Measurements from ENCODE around the gene SYNE1. TPM values are rescaled to one million over a fixed set of nuclear protein-coding genes. Genes with fewer than 3 reads are reported as not detected.
"Not testable (repeated sequence)": the region's sequence is repeated elsewhere in the genome, so short reads cannot be mapped to it uniquely, and the experiment has no call there.

SYNE1 gene
- total and polyA plus RNA-seq, 7 donors, result 6.0 to 74.6 (median 16.5) TPM

DNA sequence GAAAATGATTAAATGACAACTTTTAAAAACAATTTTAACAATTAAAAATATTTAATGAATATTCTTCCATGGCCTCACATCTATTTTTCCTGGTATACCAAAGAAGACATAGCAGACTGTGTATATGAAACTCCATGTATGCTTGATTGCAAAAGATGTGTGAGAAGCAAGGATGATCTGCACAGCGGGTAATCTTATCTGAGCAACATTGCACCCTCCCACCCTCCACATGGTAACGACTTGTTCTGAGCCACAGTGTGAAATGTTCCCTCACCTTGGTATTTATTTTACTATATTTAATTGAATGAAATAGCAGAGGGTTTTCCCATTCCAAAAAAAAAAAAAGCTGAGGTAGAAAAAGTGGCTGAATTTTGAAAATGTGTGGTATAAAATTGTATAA lies 204.4 kb downstream of the SYNE1 start:
- Histone ChIP-seq H3K4me1 (no peaks in the 10 kb centered on the region), H3K27ac (no peak overlapping the region), H3K9me3 (no peaks in the 10 kb centered on the region), H3K4me3 (no peak overlapping the region), H3K36me3 (ENCODE audit: insufficient read depth in 1 of 2, low read depth in 1 of 2) (no peaks in the 10 kb centered on the region), H3K27me3 (ENCODE audit: insufficient read depth in 3 of 3, low read length in 2 of 3) (no peaks in the 10 kb centered on the region)
- intact Hi-C loops (cut with DNase I), result loop anchor here in 1 of 2 donors (10.0 kb wide), 1 partner anchor 1362 kb away; no protein-coding TSS in a partner anchor
- TF ChIP-seq CTCF (IDR thresholded peaks at IDR 0.05), result no peak
- WGBS, 3 donors, result 66 to 82% (median 75%) methylated on average over 2 of the region's 2 CpGs
- no peak for ATAC-seq
- DNase-seq, result no peak

GRCh38 chr6:152428126-152428525 lies 209.0 kb downstream of the SYNE1 start:
- intact Hi-C loops (cut with DNase I), result no loop called here
- TF ChIP-seq CTCF (IDR thresholded peaks at IDR 0.05), result no peak
- H3K27me3 ChIP-seq (ENCODE audit: insufficient read depth in 3 of 3, low read length in 2 of 3), result no peaks in the 10 kb centered on the region
- H3K4me3 ChIP-seq, result no peak overlapping the region
- no peaks in the 10 kb centered on the region for H3K36me3 ChIP-seq (ENCODE audit: insufficient read depth in 1 of 2, low read depth in 1 of 2)
- H3K27ac ChIP-seq, result no peak overlapping the region
- H3K9me3 ChIP-seq, result no peaks in the 10 kb centered on the region
- H3K4me1 ChIP-seq, result no peaks in the 10 kb centered on the region
- no peak for ATAC-seq
- WGBS, 3 donors, result 55 to 63% (median 61%) methylated on average over 11 of the region's 11 CpGs
- DNase-seq, result no peak

GRCh38 chr6:152426276-152426675 lies 210.9 kb downstream of the SYNE1 start:
- Histone ChIP-seq H3K9me3 (no peaks in the 10 kb centered on the region), H3K27me3 (ENCODE audit: insufficient read depth in 3 of 3, low read length in 2 of 3) (no peaks in the 10 kb centered on the region), H3K4me1 (no peaks in the 10 kb centered on the region), H3K27ac (no peak overlapping the region), H3K4me3 (no peak overlapping the region), H3K36me3 (ENCODE audit: insufficient read depth in 1 of 2, low read depth in 1 of 2) (no peaks in the 10 kb centered on the region)
- no peak for ATAC-seq
- WGBS, 3 donors, result 70 to 85% (median 82%) methylated on average over 6 of the region's 6 CpGs
- intact Hi-C loops (cut with DNase I), result no loop called here
- TF ChIP-seq CTCF (IDR thresholded peaks at IDR 0.05), result no peak
- no peak for DNase-seq

DNA sequence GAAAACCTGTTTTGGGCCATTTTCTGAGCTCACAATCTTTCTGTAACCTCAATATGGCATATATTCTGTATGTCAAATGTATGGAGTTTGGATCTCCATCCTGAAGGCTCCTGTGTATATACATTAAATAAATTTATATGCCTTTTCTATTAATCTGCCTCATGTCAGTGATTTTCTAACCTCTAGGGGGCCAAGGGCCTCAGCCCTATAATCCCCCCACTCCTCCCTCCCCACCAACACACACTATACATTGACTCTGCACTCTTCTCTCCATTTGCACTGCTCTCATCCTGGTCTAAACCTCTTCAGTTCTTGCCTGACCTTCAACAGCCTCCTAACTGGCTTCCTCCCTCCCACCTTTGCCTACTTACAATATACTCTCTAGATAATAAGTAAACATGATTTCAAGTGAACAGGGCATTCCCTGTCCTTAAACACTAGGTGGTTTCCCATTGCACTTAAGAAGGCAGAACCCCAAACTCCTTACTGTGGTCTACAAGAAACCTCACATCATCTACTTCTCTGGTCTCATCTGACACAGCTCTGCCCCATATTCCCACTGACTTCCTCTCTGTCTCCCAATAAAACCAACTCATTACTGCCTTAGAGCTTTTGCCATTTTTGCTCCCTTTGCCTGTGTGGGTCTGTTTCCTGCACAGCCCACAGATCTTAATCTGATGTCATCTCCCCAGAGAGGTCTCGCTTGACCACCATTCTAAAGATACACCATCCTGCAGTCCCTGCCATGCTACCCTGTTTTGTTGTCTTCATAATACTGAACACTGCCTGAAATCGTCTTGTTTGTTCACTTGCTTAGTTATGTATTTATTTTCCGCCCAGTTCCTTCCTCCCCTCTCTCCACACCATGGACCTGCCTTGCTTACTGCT lies 213.7 kb downstream of the SYNE1 start:
- Histone ChIP-seq H3K4me1 (no peaks in the 10 kb centered on the region), H3K27me3 (ENCODE audit: insufficient read depth in 3 of 3, low read length in 2 of 3) (no peaks in the 10 kb centered on the region), H3K36me3 (ENCODE audit: insufficient read depth in 1 of 2, low read depth in 1 of 2) (no peaks in the 10 kb centered on the region), H3K27ac (no peak overlapping the region), H3K4me3 (no peak overlapping the region), H3K9me3 (no peaks in the 10 kb centered on the region)
- 86 to 89% (median 87%) methylated on average over 3 of the region's 3 CpGs for WGBS, 3 donors
- intact Hi-C loops (cut with DNase I), result no loop called here
- DNase-seq (no peak), ATAC-seq (no peak)
- TF ChIP-seq CTCF (IDR thresholded peaks at IDR 0.05), result no peak

- WGBS, 3 donors, result 93 to 97% (median 95%) methylated on average over 2 of the region's 2 CpGs
- H3K27ac ChIP-seq; H3K27me3 ChIP-seq (ENCODE audit: insufficient read depth in 3 of 3, low read length in 2 of 3); ATAC-seq; intact Hi-C loops (cut with DNase I); H3K36me3 ChIP-seq (ENCODE audit: insufficient read depth in 1 of 2, low read depth in 1 of 2); DNase-seq; H3K9me3 ChIP-seq; H3K4me1 ChIP-seq; H3K4me3 ChIP-seq: not testable (repeated sequence)
Measured at GRCh38 chr6:152421496-152421895, 215.7 kb downstream of the SYNE1 start.
